Activated CD8-positive, alpha-beta memory T cell treated with anti-CD3 and anti-CD28 coated beads, Interleukin-2, amount 50 U/mL, for 4 hours (primary cell): Measurements from ENCODE around the gene SIDT2.
"Not testable (repeated sequence)": the region's sequence is repeated elsewhere in the genome, so short reads cannot be mapped to it uniquely, and the experiment has no call there.

Experiments
- DNase-seq: peaks from one replicate; pipeline ENCODE4 v3.0.0-alpha.2; 2020

The SIDT2 gene

GRCh38 chr11:117178210-117179034 is at the start of gene SIDT2:
Gene SIDT2 (plus strand): TSS chr11:117178743. CDS start chr11:117179264, 521 bp downstream.
- peak; percentile 89 for DNase-seq

- DNase-seq: not testable (repeated sequence)
Measured at GRCh38 chr11:117130396-117130795, 48.1 kb upstream of the SIDT2 start.

- no peak for DNase-seq
Measured at GRCh38 chr11:117130879-117131278, 47.7 kb upstream of the SIDT2 start.

GRCh38 chr11:117134431-117134830 is 44.1 kb upstream of the SIDT2 start:
- DNase-seq: no peak

- not testable (repeated sequence) for DNase-seq
Measured at GRCh38 chr11:117134979-117135378, 43.6 kb upstream of the SIDT2 start.

- not testable (repeated sequence) for DNase-seq
Measured at GRCh38 chr11:117137223-117138086, 41.1 kb upstream of the SIDT2 start.

- peak; percentile 29 for DNase-seq
Measured at GRCh38 chr11:117143390-117143789, 35.2 kb upstream of the SIDT2 start.

GRCh38 chr11:117143871-117144476 is 34.6 kb upstream of the SIDT2 start, which contains the start of gene PAFAH1B2:
Gene PAFAH1B2 (plus strand): TSS chr11:117144287. CDS start chr11:117152448, 8,161 bp downstream.
- DNase-seq: peak; percentile 96

GRCh38 chr11:117144477-117145392 is 33.8 kb upstream of the SIDT2 start:
- DNase-seq: no peak

- DNase-seq: no peak
Measured at GRCh38 chr11:117145393-117145761, 33.2 kb upstream of the SIDT2 start.

GRCh38 chr11:117146521-117146920 is 32.0 kb upstream of the SIDT2 start:
- no peak for DNase-seq

- no peak for DNase-seq
Measured at GRCh38 chr11:117152066-117152465, 26.5 kb upstream of the SIDT2 start.

- no peak for DNase-seq
Measured at GRCh38 chr11:117154468-117154867, 24.1 kb upstream of the SIDT2 start.

- no peak for DNase-seq
Measured at GRCh38 chr11:117157507-117157906, 21.0 kb upstream of the SIDT2 start.

- DNase-seq: no peak
Measured at GRCh38 chr11:117159892-117160291, 18.7 kb upstream of the SIDT2 start.

- no peak for DNase-seq
Measured at GRCh38 chr11:117160826-117161225, 17.7 kb upstream of the SIDT2 start.

- no peak for DNase-seq
Measured at GRCh38 chr11:117166491-117166890, 12.1 kb upstream of the SIDT2 start.

- no peak for DNase-seq
Measured at GRCh38 chr11:117169736-117170135, 8.8 kb upstream of the SIDT2 start.

GRCh38 chr11:117170210-117170609 is 8.3 kb upstream of the SIDT2 start:
- DNase-seq: no peak

GRCh38 chr11:117171007-117171403 is 7.5 kb upstream of the SIDT2 start:
- no peak for DNase-seq

GRCh38 chr11:117171404-117172061 is 7.0 kb upstream of the SIDT2 start:
- no peak for DNase-seq
